GM20000 (cell line): ENCODE results near the gene CDH5.

Experiments used
- DNase-seq: peaks from one replicate; pipeline ENCODE4 v3.0.0; 2012; ENCODE audit warnings: low spot score
- CTCF ChIP-seq: IDR thresholded peaks from 2 replicates; pipeline ENCODE4 v1.5.1; 2012; ENCODE audit warnings: mild to moderate bottlenecking, control low read depth; ENCODE audit errors: extremely low read depth, missing control alignments

CDH5 gene

GRCh38 chr16:66400503-66401380 lies 34.3 kb downstream of the CDH5 start:
- no peak for DNase-seq
- TF ChIP-seq CTCF = no peak

GRCh38 chr16:66401610-66402009 lies 35.1 kb downstream of the CDH5 start:
- TF ChIP-seq CTCF = no peak
- DNase-seq = no peak

GRCh38 chr16:66402166-66402565 lies 35.7 kb downstream of the CDH5 start:
- TF ChIP-seq CTCF = no peak
- no peak for DNase-seq

- no peak for DNase-seq
- no peak for TF ChIP-seq CTCF
Measured at GRCh38 chr16:66402591-66403230, 36.2 kb downstream of the CDH5 start.

GRCh38 chr16:66403531-66404145 lies 37.1 kb downstream of the CDH5 start:
- no peak for DNase-seq
- TF ChIP-seq CTCF = no peak

GRCh38 chr16:66405057-66405783 lies 38.7 kb downstream of the CDH5 start:
- DNase-seq = no peak
- no peak for TF ChIP-seq CTCF
